ENCODE measurements around the gene RBSN. TPM values are rescaled to one million over a fixed set of nuclear protein-coding genes. Genes with fewer than 3 reads are reported as not detected.

The RBSN gene
- total RNA-seq, 1 experiment from 2014 or later, result 18.4 TPM

DNA sequence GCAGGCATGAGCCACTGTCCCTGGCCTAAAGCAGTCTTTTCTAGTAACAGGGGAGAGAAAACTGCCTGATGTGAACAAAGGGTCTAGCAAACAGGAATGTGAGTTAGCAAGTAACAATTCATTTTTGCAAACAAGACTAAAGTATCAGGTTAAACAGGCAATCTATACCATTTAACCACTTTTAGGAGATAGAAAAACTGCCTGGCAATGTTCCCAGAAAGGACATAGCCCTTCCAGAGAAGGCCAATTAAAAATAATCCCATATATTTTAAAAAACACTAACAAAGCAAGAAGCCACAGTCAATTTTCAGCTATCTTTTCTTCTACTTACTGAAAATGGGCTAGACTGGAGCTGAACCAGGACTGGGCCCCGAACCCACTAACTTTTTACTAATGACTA is 6.3 kb downstream of the RBSN start:
- H3K27me3 ChIP-seq (ENCODE audit: insufficient read depth, low read length), result no peaks in the 10 kb centered on the region
- no peak overlapping the region for H3K9ac ChIP-seq (ENCODE audit: low read length)
- no peak overlapping the region for H3K4me2 ChIP-seq (ENCODE audit: low read length)
- intact Hi-C loops (cut with micrococcal nuclease), result no loop called here
- ChIA-PET POLR2A (no interaction called here), CTCF (no interaction called here), RAD21 (ENCODE audit: low non-redundant PET in 1 of 2, low total read pairs in 2 of 2, uncharacterized antibody in 2 of 2, unreplicated experiment in 2 of 2) (no interaction called here)
- H3K79me2 ChIP-seq (ENCODE audit: insufficient read depth, low read length), result peaks cover 19% of the 10 kb centered on the region
- H3K9me3 ChIP-seq (ENCODE audit: control insufficient read depth in 1 of 2, insufficient read depth in 1 of 2, low read depth in 1 of 2, low read length in 2 of 2), result no peaks in the 10 kb centered on the region
- H3K4me3 ChIP-seq (replicated peaks in 1 of 2; ENCODE audit: low read depth in 1 of 2, low read length in 2 of 2), result no peak overlapping the region
- H3K36me3 ChIP-seq (ENCODE audit: control insufficient read depth in 1 of 2, insufficient read depth in 2 of 2, low read length in 2 of 2), result peaks cover 4 to 39% of the 10 kb centered on the region in 2 experiments; a peak in 3 of 4 replicates
- no peaks in the 10 kb centered on the region for H4K20me1 ChIP-seq (ENCODE audit: insufficient read depth)
- TF ChIP-seq EZH2phosphoT487 (IDR thresholded peaks at IDR 0.05; ENCODE audit: borderline replicate concordance) (no peak), FOSL1 (IDR thresholded peaks at IDR 0.05; ENCODE audit: low read depth) (no peak), RAD21 (IDR thresholded peaks at IDR 0.05; ENCODE audit: low read depth) (no peak), EGR1 (IDR thresholded peaks at IDR 0.05; ENCODE audit: low read depth) (no peak), ZNF274 (IDR thresholded peaks at IDR 0.05; ENCODE audit: low read depth, low read length) (no peak)
- TF ChIP-seq, protein P1, sequence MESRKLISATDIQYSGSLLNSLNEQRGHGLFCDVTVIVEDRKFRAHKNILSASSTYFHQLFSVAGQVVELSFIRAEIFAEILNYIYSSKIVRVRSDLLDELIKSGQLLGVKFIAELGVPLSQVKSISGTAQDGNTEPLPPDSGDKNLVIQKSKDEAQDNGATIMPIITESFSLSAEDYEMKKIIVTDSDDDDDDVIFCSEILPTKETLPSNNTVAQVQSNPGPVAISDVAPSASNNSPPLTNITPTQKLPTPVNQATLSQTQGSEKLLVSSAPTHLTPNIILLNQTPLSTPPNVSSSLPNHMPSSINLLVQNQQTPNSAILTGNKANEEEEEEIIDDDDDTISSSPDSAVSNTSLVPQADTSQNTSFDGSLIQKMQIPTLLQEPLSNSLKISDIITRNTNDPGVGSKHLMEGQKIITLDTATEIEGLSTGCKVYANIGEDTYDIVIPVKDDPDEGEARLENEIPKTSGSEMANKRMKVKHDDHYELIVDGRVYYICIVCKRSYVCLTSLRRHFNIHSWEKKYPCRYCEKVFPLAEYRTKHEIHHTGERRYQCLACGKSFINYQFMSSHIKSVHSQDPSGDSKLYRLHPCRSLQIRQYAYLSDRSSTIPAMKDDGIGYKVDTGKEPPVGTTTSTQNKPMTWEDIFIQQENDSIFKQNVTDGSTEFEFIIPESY (IDR thresholded peaks at IDR 0.05; ENCODE audit: extremely low read depth, insufficient replicate concordance, low read length), result no peak
- H3K9me2 ChIP-seq (ENCODE audit: insufficient read depth), result no peaks in the 10 kb centered on the region
- no peak overlapping the region for H2AFZ ChIP-seq (ENCODE audit: low read depth, low read length, poor library complexity, severe bottlenecking)
- peaks cover 2 to 3% of the 10 kb centered on the region in 2 experiments; a peak in 3 of 4 replicates for H3K4me1 ChIP-seq (ENCODE audit: control insufficient read depth in 1 of 2, insufficient read depth in 2 of 2, low read length in 2 of 2)
- no TSS peak for BruUV-seq (replicated peaks)
- no peak for ATAC-seq
- DNase-seq (ENCODE audit: low read depth, low spot score), result no peak
- no peak overlapping the region for H3K27ac ChIP-seq (ENCODE audit: low read depth, low read length)

DNA sequence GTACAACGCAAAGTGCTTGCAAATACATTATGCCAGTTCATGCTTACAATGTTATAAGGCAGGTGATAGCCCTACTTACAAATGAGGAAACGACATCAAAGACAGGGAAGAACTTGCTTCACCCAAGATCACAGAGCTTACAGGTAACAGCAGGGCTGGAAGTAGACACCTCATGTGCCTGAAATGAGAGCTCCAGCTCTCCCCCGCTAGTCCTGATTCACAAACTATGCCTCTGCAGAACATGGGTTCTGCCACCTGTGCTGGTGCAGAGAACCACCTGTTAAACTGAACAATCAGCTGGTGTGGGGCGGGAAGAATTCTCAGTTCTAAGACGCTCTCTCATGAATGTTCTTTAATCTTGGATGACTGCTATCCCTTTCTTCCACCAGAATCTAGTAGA is 7.4 kb downstream of the RBSN start:
- no peak overlapping the region for H2AFZ ChIP-seq (ENCODE audit: low read depth, low read length, poor library complexity, severe bottlenecking)
- H3K9ac ChIP-seq (ENCODE audit: low read length), result no peak overlapping the region
- no peaks in the 10 kb centered on the region for H4K20me1 ChIP-seq (ENCODE audit: insufficient read depth)
- no peaks in the 10 kb centered on the region for H3K9me3 ChIP-seq (ENCODE audit: control insufficient read depth in 1 of 2, insufficient read depth in 1 of 2, low read depth in 1 of 2, low read length in 2 of 2)
- H3K79me2 ChIP-seq (ENCODE audit: insufficient read depth, low read length), result peaks cover 8% of the 10 kb centered on the region; the same call in 1 of the 2 replicates
- ChIA-PET POLR2A (no interaction called here), RAD21 (ENCODE audit: low non-redundant PET in 1 of 2, low total read pairs in 2 of 2, uncharacterized antibody in 2 of 2, unreplicated experiment in 2 of 2) (no interaction called here), CTCF (no interaction called here)
- no peak overlapping the region for H3K4me3 ChIP-seq (replicated peaks in 1 of 2; ENCODE audit: low read depth in 1 of 2, low read length in 2 of 2)
- peaks cover 5 to 39% of the 10 kb centered on the region in 2 experiments; a peak in 3 of 4 replicates for H3K36me3 ChIP-seq (ENCODE audit: control insufficient read depth in 1 of 2, insufficient read depth in 2 of 2, low read length in 2 of 2)
- H3K27ac ChIP-seq (ENCODE audit: low read depth, low read length), result no peak overlapping the region
- TF ChIP-seq, protein P2, sequence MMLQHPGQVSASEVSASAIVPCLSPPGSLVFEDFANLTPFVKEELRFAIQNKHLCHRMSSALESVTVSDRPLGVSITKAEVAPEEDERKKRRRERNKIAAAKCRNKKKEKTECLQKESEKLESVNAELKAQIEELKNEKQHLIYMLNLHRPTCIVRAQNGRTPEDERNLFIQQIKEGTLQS (IDR thresholded peaks at IDR 0.05), result no peak
- TF ChIP-seq FOSL1 (IDR thresholded peaks at IDR 0.05; ENCODE audit: low read depth) (no peak), CBX3 (IDR thresholded peaks at IDR 0.05; ENCODE audit: low read depth) (no peak), JUND (IDR thresholded peaks at IDR 0.05) (no peak), EZH2phosphoT487 (IDR thresholded peaks at IDR 0.05; ENCODE audit: borderline replicate concordance) (no peak), EZH2 (IDR thresholded peaks at IDR 0.05) (no peak), RAD21 (IDR thresholded peaks at IDR 0.05; ENCODE audit: low read depth) (no peak), YY1 (IDR thresholded peaks at IDR 0.05; ENCODE audit: extremely low read depth, insufficient replicate concordance, low read depth, low read length) (no peak), ZNF274 (IDR thresholded peaks at IDR 0.05; ENCODE audit: low read depth, low read length) (no peak), SP1 (IDR thresholded peaks at IDR 0.05; ENCODE audit: low read depth) (no peak), ELF1 (IDR thresholded peaks at IDR 0.05; ENCODE audit: borderline replicate concordance, low read depth) (no peak)
- TF ChIP-seq, protein P3, sequence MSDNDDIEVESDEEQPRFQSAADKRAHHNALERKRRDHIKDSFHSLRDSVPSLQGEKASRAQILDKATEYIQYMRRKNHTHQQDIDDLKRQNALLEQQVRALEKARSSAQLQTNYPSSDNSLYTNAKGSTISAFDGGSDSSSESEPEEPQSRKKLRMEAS (IDR thresholded peaks at IDR 0.05), result no peak
- TF ChIP-seq, protein P4, sequence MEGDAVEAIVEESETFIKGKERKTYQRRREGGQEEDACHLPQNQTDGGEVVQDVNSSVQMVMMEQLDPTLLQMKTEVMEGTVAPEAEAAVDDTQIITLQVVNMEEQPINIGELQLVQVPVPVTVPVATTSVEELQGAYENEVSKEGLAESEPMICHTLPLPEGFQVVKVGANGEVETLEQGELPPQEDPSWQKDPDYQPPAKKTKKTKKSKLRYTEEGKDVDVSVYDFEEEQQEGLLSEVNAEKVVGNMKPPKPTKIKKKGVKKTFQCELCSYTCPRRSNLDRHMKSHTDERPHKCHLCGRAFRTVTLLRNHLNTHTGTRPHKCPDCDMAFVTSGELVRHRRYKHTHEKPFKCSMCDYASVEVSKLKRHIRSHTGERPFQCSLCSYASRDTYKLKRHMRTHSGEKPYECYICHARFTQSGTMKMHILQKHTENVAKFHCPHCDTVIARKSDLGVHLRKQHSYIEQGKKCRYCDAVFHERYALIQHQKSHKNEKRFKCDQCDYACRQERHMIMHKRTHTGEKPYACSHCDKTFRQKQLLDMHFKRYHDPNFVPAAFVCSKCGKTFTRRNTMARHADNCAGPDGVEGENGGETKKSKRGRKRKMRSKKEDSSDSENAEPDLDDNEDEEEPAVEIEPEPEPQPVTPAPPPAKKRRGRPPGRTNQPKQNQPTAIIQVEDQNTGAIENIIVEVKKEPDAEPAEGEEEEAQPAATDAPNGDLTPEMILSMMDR (IDR thresholded peaks at IDR 0.05 in 2 of 3, conservative IDR thresholded peaks at IDR 0.05 in 1 of 3; ENCODE audit: borderline replicate concordance in 1 of 3, insufficient read depth in 1 of 3, low read depth in 2 of 3, low read length in 2 of 3), result no peak
- no peaks in the 10 kb centered on the region for H3K9me2 ChIP-seq (ENCODE audit: insufficient read depth)
- ATAC-seq (no peak), DNase-seq (ENCODE audit: low read depth, low spot score) (no peak)
- BruUV-seq (replicated peaks), result no TSS peak
- intact Hi-C loops (cut with micrococcal nuclease), result no loop called here
- no peaks in the 10 kb centered on the region for H3K27me3 ChIP-seq (ENCODE audit: insufficient read depth, low read length)
- no peak overlapping the region for H3K4me2 ChIP-seq (ENCODE audit: low read length)
- H3K4me1 ChIP-seq (ENCODE audit: control insufficient read depth in 1 of 2, insufficient read depth in 2 of 2, low read length in 2 of 2), result no peaks in the 10 kb centered on the region

Data from HCT116 (cell line).